ENCODE measurements around the gene TNFRSF8.
"Not testable (repeated sequence)": the region's sequence is repeated elsewhere in the genome, so short reads cannot be mapped to it uniquely, and the experiment has no call there.

The TNFRSF8 gene

DNA sequence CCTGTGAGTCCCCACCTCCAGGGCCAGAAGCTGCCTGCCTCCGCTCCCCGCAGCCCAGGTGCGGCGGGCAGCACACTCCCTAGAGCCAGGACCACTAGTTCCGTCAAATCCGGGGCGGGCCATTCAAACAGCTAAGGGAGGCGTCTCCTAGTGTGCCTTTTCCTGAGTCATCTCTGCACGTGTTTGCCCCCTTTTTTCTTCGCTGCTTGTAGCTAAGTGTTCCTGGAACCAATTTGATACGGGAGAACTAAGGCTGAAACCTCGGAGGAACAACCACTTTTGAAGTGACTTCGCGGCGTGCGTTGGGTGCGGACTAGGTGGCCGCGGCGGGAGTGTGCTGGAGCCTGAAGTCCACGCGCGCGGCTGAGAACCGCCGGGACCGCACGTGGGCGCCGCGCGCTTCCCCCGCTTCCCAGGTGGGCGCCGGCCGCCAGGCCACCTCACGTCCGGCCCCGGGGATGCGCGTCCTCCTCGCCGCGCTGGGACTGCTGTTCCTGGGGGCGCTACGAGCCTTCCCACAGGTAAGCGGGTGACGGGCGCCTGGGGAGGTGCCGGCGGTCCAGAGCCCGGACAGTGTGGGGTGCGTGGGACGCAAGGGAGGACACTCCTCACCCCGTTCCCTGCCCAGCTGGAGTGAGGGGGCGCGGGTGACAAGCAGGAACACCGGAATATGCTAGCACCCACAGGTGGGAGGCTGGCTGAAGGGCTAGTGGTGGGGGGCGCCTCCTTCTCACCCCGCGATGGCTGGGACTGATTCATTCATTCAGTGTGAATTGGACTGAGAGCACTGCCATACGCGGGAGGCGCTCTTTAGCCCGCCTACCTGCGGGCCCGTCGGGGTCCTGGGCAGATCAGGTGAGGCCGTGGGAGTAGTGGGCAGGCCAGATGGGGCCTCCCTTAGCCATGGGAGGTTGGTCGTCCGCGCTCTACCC, at the start of gene TNFRSF8:
TNFRSF8 (plus strand) TSS at position 163 of the 932 bp plus-strand sequence; CDS start at position 459, 296 bp downstream.
- no peak for DNase-seq

DNA sequence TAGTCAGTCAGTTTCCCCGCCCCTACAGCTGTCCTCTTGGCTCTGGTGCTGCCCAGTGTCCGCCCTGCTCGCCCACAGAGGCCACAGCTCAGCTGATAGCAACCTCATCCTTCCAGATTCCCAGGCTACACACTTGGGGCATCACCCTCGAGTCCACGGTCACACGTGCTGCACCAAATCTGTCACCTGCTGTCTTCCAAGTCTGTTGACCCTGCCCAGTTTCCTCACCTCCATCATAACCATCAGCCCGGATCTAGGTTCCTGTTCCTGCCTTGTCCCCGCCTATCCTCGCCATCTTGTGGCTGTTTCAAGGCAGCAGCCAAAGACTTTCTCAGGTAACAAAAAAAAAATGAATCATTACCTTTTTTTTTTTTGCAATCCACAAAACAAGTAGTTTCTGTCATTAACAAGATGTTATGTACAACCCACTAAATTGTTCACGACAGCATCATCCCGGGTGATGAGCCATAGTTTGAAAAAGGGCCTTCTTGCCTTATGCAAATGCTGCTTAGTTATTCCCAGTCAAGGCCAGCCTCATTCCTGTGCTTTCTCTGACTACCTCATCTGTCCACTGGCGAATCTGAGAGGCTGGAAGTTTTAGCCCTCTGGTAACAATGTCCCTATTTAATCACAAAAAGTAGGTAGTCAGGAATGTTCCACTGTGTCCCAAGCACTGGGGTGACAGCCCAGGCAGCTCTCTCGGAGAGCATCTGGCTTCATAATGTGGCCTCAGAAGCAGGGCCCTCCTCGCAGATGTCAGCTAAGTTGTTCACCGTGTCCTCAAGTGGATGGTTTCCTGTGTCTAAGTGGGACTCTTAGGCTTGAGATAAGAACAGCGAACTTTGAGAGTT, 48.7 kb upstream of the TNFRSF8 start:
- DNase-seq = no peak

DNA sequence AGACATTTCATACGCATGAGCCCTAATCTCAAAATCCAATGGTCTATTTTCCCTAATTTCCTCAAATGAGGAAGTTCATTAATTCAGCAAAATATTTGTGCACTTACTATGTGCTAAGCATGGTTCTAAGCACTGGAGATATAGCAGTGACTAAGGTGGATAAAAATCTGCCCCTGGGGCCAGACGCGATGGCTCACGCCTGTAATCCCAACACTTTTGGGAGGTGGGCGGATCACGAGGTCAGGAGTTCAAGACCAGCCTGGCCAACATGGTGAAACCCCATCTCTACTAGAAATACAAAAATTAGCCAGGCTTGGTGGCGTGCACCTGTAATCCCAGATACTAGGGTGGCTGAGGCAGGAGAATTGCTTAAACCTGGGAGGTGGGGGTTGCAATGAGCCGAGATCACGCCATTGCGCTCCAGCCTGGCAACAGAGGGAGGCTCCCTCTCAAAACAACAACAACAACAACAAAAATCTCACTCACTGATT, 48.1 kb upstream of the TNFRSF8 start:
- no peak for DNase-seq

GRCh38 chr1:12015499-12015898, 47.6 kb upstream of the TNFRSF8 start:
- DNase-seq = no peak

DNA sequence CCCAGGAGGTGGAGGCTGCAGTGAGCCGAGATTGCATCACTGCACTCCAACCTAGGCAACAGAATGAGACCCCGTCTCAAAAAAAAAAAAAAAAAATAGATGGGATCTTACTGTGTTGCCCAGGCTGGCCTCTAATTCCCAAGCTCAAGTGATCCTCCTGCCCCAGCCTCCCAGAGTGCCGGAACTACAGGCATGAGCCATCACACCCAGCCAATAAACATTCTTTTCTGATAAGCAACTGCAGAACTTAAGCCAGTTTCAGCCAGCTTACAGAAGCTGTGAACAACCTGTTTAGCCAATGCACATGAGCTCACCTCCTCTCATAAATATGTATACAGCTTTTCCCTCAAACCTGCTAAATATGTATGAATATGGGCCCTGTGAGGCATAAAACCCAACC, 46.9 kb upstream of the TNFRSF8 start:
- DNase-seq = no peak

GRCh38 chr1:12019858-12020509, 43.1 kb upstream of the TNFRSF8 start:
- no peak for DNase-seq

GRCh38 chr1:12021616-12022015, 41.5 kb upstream of the TNFRSF8 start:
- DNase-seq = no peak

GRCh38 chr1:12022036-12022435, 41.1 kb upstream of the TNFRSF8 start:
- DNase-seq = no peak

DNA sequence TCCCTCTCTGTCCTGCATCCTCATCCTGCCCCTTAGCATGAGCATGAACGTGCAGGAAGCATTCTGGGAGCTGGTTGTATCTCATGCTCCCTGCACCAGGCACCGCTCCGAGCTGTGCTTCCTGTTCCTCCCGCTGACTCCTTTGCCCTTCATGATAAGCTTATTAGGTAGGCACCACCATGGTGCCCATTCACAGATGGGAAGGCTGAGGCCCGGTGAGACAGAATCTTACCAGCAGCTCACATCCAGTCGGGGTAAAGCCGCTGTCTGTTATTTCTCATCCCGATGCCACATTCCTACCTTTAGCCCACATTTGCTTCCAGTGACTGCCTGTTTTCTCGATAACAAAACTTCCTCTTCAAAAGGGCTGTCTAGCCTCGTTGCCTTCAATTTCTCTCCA, 36.5 kb upstream of the TNFRSF8 start:
- DNase-seq = no peak

DNA sequence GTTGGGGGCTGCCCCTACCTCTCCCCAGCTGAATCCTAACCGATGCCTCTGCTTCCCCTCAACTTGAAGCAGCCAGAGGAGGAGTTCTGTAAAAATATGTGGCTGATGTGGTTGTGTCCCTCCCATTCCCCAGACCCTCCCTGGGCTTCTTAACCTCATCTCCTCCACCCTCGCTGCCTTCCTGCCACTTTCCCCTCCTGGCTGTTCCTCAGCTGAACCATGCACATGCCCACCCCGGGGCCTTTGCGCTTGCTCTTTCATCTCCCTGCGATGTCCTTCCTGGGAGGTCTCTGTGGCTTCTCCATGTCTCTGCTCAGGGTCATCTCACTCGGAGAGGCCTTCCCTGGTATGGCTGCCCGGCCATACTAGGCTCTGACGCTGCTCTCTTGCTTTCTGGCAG, 34.9 kb upstream of the TNFRSF8 start:
- no peak for DNase-seq

GRCh38 chr1:12028957-12029511, 34.1 kb upstream of the TNFRSF8 start:
- no peak for DNase-seq

- DNase-seq = no peak
These were observed 33.3 kb upstream of the TNFRSF8 start for GRCh38 chr1:12029720-12030339.

- no peak for DNase-seq
These were observed 31.8 kb upstream of the TNFRSF8 start for GRCh38 chr1:12031039-12031980.

- no peak for DNase-seq
These were observed 30.9 kb upstream of the TNFRSF8 start for GRCh38 chr1:12032161-12032621.

DNA sequence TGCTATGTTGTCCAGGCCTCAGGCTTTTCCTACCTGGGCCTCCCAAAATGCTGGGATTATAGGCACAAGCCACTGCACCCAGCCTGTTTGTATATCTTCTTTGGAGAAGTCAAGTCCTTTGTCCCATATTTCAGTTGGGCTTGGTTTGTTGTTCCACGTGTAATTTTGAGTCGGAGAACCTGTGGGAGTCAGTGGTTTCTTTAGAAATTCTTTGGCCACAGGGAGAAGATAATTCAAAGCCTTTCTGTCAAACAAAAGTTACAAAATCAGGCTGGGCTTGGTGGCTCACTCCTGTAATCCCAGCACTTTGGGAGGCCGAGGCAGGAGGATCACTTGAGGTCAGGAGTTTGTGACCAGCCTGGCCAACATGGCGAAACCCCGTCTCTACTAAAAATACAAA, 29.7 kb upstream of the TNFRSF8 start:
- DNase-seq = not testable (repeated sequence)

DNA sequence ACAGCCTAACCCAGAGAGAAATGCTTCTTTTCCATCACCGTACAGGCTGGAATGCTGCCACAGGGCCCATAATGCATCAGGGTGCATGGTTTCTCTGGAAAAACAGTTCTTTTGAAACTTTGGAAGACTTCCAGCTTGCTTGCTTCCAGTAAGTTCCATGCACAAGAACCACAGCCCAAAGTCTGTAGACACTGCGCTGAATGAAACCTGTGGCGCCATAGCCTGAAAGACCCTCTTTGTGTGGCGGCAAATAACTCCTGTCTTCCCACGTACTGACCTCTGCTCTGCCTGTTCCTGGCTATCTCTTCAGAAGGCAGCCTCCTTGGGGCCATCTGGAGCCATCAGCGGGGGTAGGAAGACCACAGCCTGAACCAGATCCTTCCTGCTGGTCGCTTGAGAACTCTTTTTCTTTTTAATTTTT, 28.7 kb upstream of the TNFRSF8 start:
- no peak for DNase-seq

- no peak for DNase-seq
These were observed 27.8 kb upstream of the TNFRSF8 start for GRCh38 chr1:12035312-12035711.

DNA sequence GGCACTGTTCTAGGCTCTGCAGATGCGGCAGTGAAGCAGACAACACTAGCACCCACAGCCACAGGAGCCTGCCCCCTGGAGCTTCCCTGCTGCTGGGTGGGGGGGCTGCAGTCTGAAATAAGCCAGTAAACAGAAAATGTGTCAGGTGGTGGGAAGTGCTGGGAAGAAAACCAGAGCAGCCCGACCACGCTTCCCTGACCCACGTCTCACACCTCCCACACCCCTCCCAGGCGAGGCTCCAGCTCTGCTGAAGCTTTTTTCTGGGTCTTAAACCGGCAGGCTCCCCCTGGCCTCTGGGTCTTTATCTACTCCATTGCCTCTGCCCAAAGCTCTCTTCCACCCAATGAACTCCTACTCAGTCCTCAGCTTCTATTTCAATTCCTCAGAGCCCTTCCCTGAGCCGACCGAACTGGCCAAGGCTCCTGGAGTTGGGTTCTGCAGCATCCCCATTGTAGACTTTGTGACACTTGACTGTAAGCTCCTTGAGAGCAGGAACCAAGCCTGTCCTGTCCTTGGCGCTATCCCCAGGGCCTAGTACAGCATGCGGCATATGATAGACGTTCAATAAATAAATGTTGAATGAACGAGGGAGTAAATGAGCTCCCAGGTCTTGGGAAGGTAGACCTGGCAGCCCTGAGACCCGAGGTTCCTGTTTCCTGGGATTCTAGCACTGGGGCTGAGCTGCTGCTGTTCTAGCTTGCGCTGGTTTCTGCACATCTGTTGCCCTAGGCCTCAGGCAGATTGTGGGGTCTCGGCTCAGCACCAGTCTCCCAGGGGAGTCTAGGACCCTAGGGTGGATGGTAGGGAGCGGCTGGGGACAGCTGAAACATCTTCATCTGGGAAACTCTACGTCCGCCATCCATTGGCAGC, 25.4 kb upstream of the TNFRSF8 start:
- DNase-seq = no peak

- no peak for DNase-seq
These were observed 24.5 kb upstream of the TNFRSF8 start for GRCh38 chr1:12038356-12039163.
